Ovary (tissue), 9 donors: ENCODE results near the gene GLIS2. TPM values are rescaled to one million over a fixed set of nuclear protein-coding genes. Genes with fewer than 3 reads are reported as not detected.

Source experiments
- DNase-seq, 5 donors: peaks; one replicate each; pipeline ENCODE4 v3.0.0-alpha.2; 2019 to 2020
- H3K27ac ChIP-seq, 2 donors: fragments of 200-600 bp; one replicate each; pipeline versions ENCODE4 v1.5.1 to v1.8.0; 2019 to 2022
- H3K27me3 ChIP-seq: fragments of 200-600 bp; one replicate; pipeline ENCODE4 v1.8.0; 2022
- H3K36me3 ChIP-seq: fragments of 200-600 bp; sonication (generic); one replicate; pipeline ENCODE4 v1.5.1; 2019
- H3K4me1 ChIP-seq: one replicate; pipeline ENCODE4 v1.8.1; 2013; ENCODE audit warnings: mild to moderate bottlenecking, moderate library complexity; ENCODE audit not compliant: insufficient read depth
- H3K4me3 ChIP-seq: fragments of 200-600 bp; sonication (generic); one replicate; pipeline ENCODE4 v1.5.1; 2017
- H3K9me3 ChIP-seq, 2 donors: fragments of 200-600 bp in 1 of 2; sonication (generic) in 1 of 2; one replicate each; pipeline versions ENCODE4 v1.5.1 to v1.8.1; 2013 to 2019; ENCODE audit warnings: mild to moderate bottlenecking in 1 of 2, moderate library complexity in 1 of 2
- EP300 ChIP-seq: sonication (generic); formaldehyde crosslinking; IDR thresholded peaks from one replicate; pipeline ENCODE4 v1.6.1; 2017; ENCODE audit warnings: antibody characterized with exemption
- POLR2A ChIP-seq: fragments of 450-650 bp; IDR thresholded peaks from one replicate; pipeline ENCODE4 v1.6.1; 2017; ENCODE audit warnings: antibody characterized with exemption, mild to moderate bottlenecking, moderate library complexity
- WGBS, 3 donors: extraction: QIAGEN DNeasy Blood & Tissue Kit in 1 of 3; methylation state at CpG; one replicate each; pipeline versions ENCODE4 v1.1.5 to v1.1.7; 2013 to 2017; 5-methylcytosine and 5-hydroxymethylcytosine counted together
- intact Hi-C, 4 donors: fragments of 100-400 bp; cut with DNase I; formaldehyde crosslinking; loops; one replicate each; pipeline versions ENCODE4 v1.11.0 to v1.15.1; 2022 to 2023
- polyA plus RNA-seq, 2 donors: library from polyadenylated mRNA; stranded (reverse); fragments of 200-250 nt in 1 of 2; fragments of 350-450 nt in 1 of 2; fragmentation: Illumina TruSeq in 1 of 2; extraction: RNeasy Lipid Tissue Mini Kit (QIAGEN cat#74804) in 1 of 2; gene quantifications; one replicate each; pipeline ENCODE4 v1.2.3, GENCODE V29; 2013 to 2014
- total RNA-seq, 7 donors: library from RNA; depleted of rRNA in 2 of 7; stranded (reverse); fragments of >200 nt in 2 of 7; fragmentation: NEBNext Ultra II Directional in 3 of 7; extraction: Animal tissue kit (Norgen Biotek cat#: 25700) in 3 of 7; gene quantifications; one replicate each; pipeline versions ENCODE4 v1.1.0 to v1.2.4, GENCODE V29; 2016 to 2023
- TF ChIP-seq, protein P1 (sequence below), 3 donors: fragments of 450-650 bp in 2 of 3; fragments of 200-600 bp in 1 of 3; IDR thresholded peaks; one replicate each; pipeline versions ENCODE4 v1.5.1 to v1.8.0; 2016 to 2022; ENCODE audit warnings: antibody characterized with exemption in 3 of 3, mild to moderate bottlenecking in 1 of 3
- donor health status: DM: no; HTN: no; CAD: no; lungs with moderate emphysema.
- donor health status: DM: no; HTN: no; CAD: no.
- donor health status: Bipolar disorder and iron deficiency.
- donor health status: DM: yes; HTN: yes; CAD: no.
- donor health status: DM: no; HTN: no; CAD: no.
- donor health status: DM: yes; HTN: yes; CAD: no.

Gene GLIS2
- total and polyA plus RNA-seq, 9 donors: 1.6 to 79.5 (median 38.4) TPM

GRCh38 chr16:4338712-4339299, 22.9 kb downstream of the GLIS2 start:
- Histone ChIP-seq H3K36me3 (no peaks in the 10 kb centered on the region), H3K4me1 (peaks cover 4% of the 10 kb centered on the region), H3K27ac (peak overlapping the region in 1 of 2 donors; percentile 44), H3K27me3 (no peaks in the 10 kb centered on the region), H3K4me3 (no peak overlapping the region), H3K9me3 (no peaks in the 10 kb centered on the region)
- DNase-seq: peak in 1 of 5 donors; percentile 51
- intact Hi-C loops: loop anchor here in 1 of 4 donors (10.0 kb wide), 1 partner anchor 354 kb away; no protein-coding TSS in a partner anchor
- WGBS, 3 donors: 58 to 76% (median 61%) methylated on average over 8 to 10 of the region's 10 CpGs
- TF ChIP-seq EP300: no peak
- TF ChIP-seq, protein P1, sequence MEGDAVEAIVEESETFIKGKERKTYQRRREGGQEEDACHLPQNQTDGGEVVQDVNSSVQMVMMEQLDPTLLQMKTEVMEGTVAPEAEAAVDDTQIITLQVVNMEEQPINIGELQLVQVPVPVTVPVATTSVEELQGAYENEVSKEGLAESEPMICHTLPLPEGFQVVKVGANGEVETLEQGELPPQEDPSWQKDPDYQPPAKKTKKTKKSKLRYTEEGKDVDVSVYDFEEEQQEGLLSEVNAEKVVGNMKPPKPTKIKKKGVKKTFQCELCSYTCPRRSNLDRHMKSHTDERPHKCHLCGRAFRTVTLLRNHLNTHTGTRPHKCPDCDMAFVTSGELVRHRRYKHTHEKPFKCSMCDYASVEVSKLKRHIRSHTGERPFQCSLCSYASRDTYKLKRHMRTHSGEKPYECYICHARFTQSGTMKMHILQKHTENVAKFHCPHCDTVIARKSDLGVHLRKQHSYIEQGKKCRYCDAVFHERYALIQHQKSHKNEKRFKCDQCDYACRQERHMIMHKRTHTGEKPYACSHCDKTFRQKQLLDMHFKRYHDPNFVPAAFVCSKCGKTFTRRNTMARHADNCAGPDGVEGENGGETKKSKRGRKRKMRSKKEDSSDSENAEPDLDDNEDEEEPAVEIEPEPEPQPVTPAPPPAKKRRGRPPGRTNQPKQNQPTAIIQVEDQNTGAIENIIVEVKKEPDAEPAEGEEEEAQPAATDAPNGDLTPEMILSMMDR (IDR thresholded peaks at IDR 0.05): no peak
- TF ChIP-seq POLR2A: no peak

DNA sequence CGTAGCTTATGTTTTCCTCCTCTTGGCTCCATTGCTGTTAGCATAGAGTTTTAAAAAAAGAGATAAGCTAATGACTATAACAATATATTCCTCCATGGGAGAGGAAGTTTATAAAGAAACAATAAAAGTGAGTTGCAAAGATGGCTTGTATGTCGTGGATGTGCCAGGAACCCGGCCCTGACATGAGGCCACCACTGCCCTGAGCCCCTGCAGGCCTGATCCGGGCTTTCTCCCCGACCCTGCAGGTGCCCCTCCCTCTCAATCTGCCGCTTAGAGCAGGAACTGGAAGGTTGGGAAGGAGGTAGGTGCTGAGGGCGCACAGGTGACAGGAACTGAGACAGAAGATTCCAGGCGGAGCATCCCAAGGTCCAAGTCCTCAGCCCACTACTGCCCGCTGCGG, 23.6 kb downstream of the GLIS2 start:
- H3K36me3 ChIP-seq: no peaks in the 10 kb centered on the region
- intact Hi-C loops: loop anchor here in 1 of 4 donors (10.0 kb wide), 1 partner anchor 355 kb away; no protein-coding TSS in a partner anchor
- TF ChIP-seq, protein P1 (IDR thresholded peaks at IDR 0.05): no peak
- TF ChIP-seq POLR2A (no peak), EP300 (no peak)

DNA sequence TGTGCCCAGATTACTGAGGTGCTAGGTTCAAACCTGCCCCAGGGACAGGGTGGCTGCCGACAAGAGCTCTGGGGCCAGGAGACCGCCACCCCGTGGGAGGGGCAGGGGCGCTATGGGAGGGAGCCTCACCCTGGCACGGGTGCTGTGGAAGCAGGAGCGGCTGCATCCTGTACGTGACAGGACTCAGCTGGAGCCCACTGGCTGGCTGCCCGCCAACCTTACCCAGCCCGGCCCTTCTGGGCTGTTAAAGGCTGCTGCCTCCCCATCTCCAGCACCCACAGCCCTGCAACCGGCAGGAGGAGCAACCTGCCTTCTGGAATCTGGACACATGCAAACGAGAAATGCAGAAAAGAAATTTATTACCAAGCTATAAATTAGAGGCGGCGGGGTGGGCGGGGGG, 24.0 kb downstream of the GLIS2 start:
- peaks cover 4% of the 10 kb centered on the region for H3K4me1 ChIP-seq
- no peaks in the 10 kb centered on the region for H3K9me3 ChIP-seq
- no peaks in the 10 kb centered on the region for H3K27me3 ChIP-seq
- 24 to 34% (median 30%) methylated on average over 14 of the region's 14 CpGs for WGBS, 3 donors
- intact Hi-C loops: loop anchor here in 2 of 4 donors (5.0 to 10.0 kb wide), 2 partner anchors 148 to 355 kb away; no protein-coding TSS in a partner anchor
- H3K36me3 ChIP-seq: no peaks in the 10 kb centered on the region
- DNase-seq: peak; percentile 69 to 83 (median 81)
- H3K27ac ChIP-seq: peak overlapping the region in 1 of 2 donors; percentile 44
- H3K4me3 ChIP-seq: no peak overlapping the region
- TF ChIP-seq, protein P1 (IDR thresholded peaks at IDR 0.05): no peak
- TF ChIP-seq EP300 (no peak), POLR2A (no peak)

More for the DNA sequence above, 23.6 kb downstream of the GLIS2 start:
- no peaks in the 10 kb centered on the region for H3K27me3 ChIP-seq
- WGBS, 3 donors: 46 to 50% (median 50%) methylated on average over 10 of the region's 10 CpGs
- DNase-seq: no peak
- H3K9me3 ChIP-seq: no peaks in the 10 kb centered on the region
- no peak overlapping the region for H3K4me3 ChIP-seq
- peak overlapping the region in 1 of 2 donors; percentile 44 for H3K27ac ChIP-seq
- H3K4me1 ChIP-seq: peaks cover 4% of the 10 kb centered on the region

DNA sequence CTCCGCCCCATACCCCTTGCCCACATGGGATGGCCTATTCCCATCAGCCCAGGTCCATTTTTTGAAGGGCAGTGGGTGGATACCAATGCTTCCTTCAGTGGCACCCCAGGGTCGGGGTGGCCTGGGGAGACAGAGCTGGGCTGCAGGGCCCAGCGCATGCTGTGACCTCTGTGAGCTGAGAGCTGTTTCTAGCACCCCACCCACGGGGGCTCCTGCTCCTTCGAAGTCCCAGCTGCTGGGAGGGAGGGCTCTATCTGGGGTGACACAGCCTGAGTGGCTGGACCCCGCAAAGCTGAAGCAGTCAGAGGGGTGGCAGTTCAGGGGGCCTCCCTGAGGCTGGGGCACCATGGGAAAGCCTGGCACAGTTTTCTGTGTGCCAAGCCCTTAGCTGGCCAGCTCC, 24.6 kb downstream of the GLIS2 start:
- intact Hi-C loops: loop anchor here in 1 of 4 donors (5.0 kb wide), 1 partner anchor 148 kb away; no protein-coding TSS in a partner anchor
- Histone ChIP-seq H3K4me3 (no peak overlapping the region), H3K27ac (no peak overlapping the region), H3K36me3 (no peaks in the 10 kb centered on the region), H3K4me1 (peaks cover 4% of the 10 kb centered on the region), H3K9me3 (no peaks in the 10 kb centered on the region), H3K27me3 (no peaks in the 10 kb centered on the region)
- DNase-seq: no peak
- no peak for TF ChIP-seq POLR2A
- WGBS, 3 donors: 69 to 86% (median 74%) methylated on average over 5 to 6 of the region's 6 CpGs

DNA sequence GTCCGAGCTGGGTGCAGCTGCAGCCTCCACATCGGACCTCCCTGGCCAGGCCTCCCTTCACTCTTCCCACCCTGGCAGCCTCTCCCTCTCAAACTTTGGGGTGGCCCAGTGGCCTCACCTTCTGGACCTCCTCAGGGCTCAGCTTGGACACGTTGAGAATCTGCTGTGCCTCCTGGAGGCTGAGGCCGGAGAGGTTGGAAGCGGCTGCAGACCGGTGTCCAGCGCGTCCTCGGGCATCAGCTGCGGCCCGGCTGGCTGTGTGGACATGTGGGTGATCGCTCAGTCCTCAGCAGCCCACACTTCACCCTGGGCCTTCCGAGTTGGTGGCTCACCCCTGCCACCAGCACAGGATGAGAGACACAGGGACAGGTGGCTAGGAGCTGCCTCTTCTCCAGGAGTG, 25.4 kb downstream of the GLIS2 start:
- Histone ChIP-seq H3K4me3 (no peak overlapping the region), H3K27me3 (no peaks in the 10 kb centered on the region), H3K4me1 (peaks cover 8% of the 10 kb centered on the region), H3K9me3 (no peaks in the 10 kb centered on the region), H3K36me3 (no peaks in the 10 kb centered on the region), H3K27ac (no peak overlapping the region)
- TF ChIP-seq, protein P1 (IDR thresholded peaks at IDR 0.05): no peak
- TF ChIP-seq POLR2A (no peak), EP300 (no peak)
- DNase-seq: no peak
- WGBS, 3 donors: 79 to 91% (median 89%) methylated on average over 4 to 13 of the region's 13 CpGs
- intact Hi-C loops: loop anchor here in 1 of 4 donors (5.0 kb wide), 1 partner anchor 149 kb away; no protein-coding TSS in a partner anchor
